HG03196 (cell line): ENCODE measurements around the gene TEX22.

Source experiments
- ATAC-seq: cut with Tn5 transposase; IDR thresholded peaks from one replicate; pipeline ENCODE4 v1.9.1; 2021; ENCODE audit not compliant: unreplicated experiment

The TEX22 gene

GRCh38 chr14:105366386-105367074 is 31.8 kb upstream of the TEX22 start:
- no peak for ATAC-seq

- no peak for ATAC-seq
These were observed 31.0 kb upstream of the TEX22 start for GRCh38 chr14:105367116-105368031.

GRCh38 chr14:105368032-105368417 is 30.3 kb upstream of the TEX22 start:
- ATAC-seq: no peak

GRCh38 chr14:105368426-105368825 is 29.9 kb upstream of the TEX22 start:
- ATAC-seq: no peak

- ATAC-seq: no peak
These were observed 29.3 kb upstream of the TEX22 start for GRCh38 chr14:105368910-105369652.

- no peak for ATAC-seq
These were observed 28.7 kb upstream of the TEX22 start for GRCh38 chr14:105369653-105370040.

- no peak for ATAC-seq
These were observed 23.9 kb upstream of the TEX22 start for GRCh38 chr14:105374389-105374788.

- ATAC-seq: no peak
These were observed 22.7 kb upstream of the TEX22 start for GRCh38 chr14:105375635-105376057.

- no peak for ATAC-seq
These were observed 21.6 kb upstream of the TEX22 start for GRCh38 chr14:105376521-105377440.

- no peak for ATAC-seq
These were observed 20.7 kb upstream of the TEX22 start for GRCh38 chr14:105377555-105378182.

GRCh38 chr14:105378199-105378598 is 20.1 kb upstream of the TEX22 start:
- no peak for ATAC-seq

- ATAC-seq: no peak
These were observed 19.3 kb upstream of the TEX22 start for GRCh38 chr14:105378873-105379685.

- no peak for ATAC-seq
These were observed 18.4 kb upstream of the TEX22 start for GRCh38 chr14:105379946-105380345.

GRCh38 chr14:105380756-105381155 is 17.6 kb upstream of the TEX22 start:
- no peak for ATAC-seq

GRCh38 chr14:105381446-105382342 is 16.6 kb upstream of the TEX22 start:
- ATAC-seq: no peak

GRCh38 chr14:105382343-105383082 is 15.8 kb upstream of the TEX22 start:
- no peak for ATAC-seq

GRCh38 chr14:105383083-105383730 is 15.1 kb upstream of the TEX22 start:
- ATAC-seq: no peak
